NB4 (cell line): ENCODE results near the gene TAS2R9.

Experiments
- DNase-seq: peaks from one replicate; pipeline ENCODE4 v3.0.0; 2010; ENCODE audit warnings: low read depth
- H3K4me3 ChIP-seq: one replicate; pipeline ENCODE4 v1.5.1; 2011; ENCODE audit warnings: mild to moderate bottlenecking, low read depth, low read length, moderate library complexity
- MYC ChIP-seq: IDR thresholded peaks from 2 replicates; pipeline ENCODE4 v1.6.1; 2011; ENCODE audit warnings: low read depth, low read length
- POLR2A ChIP-seq: IDR thresholded peaks from 2 replicates; pipeline ENCODE4 v1.6.1; 2011; ENCODE audit warnings: mild to moderate bottlenecking; ENCODE audit not compliant: insufficient read length; ENCODE audit errors: extremely low read depth
- TF ChIP-seq, protein P1 (sequence below): IDR thresholded peaks from one replicate; pipeline ENCODE4 v1.5.1; 2012; ENCODE audit warnings: low read depth, low read length
- TF ChIP-seq, protein P2 (sequence below): IDR thresholded peaks from 2 replicates; pipeline ENCODE4 v1.6.1; 2011; ENCODE audit warnings: low read depth, low read length

Gene TAS2R9

DNA sequence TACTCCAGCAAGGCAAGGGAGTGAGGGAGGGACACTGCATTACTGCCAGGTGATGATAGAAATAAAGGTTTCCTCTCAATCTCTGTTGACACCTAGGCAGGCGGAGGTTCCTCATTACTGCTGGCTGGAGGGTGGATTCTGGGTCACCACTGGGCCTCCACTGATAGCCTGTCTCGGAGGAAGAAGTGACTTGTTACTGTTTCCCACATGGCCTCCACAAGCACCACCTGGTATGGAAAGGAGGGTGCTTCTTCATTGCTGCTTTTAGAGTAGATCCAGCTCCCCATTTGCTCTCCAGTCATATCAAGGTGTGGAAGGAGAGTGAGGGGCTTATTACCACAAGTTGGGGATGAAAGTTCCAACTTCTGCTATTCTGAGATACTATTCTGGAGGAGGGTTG lies 32.9 kb upstream of the TAS2R9 start:
- TF ChIP-seq POLR2A = no peak
- TF ChIP-seq, protein P1, sequence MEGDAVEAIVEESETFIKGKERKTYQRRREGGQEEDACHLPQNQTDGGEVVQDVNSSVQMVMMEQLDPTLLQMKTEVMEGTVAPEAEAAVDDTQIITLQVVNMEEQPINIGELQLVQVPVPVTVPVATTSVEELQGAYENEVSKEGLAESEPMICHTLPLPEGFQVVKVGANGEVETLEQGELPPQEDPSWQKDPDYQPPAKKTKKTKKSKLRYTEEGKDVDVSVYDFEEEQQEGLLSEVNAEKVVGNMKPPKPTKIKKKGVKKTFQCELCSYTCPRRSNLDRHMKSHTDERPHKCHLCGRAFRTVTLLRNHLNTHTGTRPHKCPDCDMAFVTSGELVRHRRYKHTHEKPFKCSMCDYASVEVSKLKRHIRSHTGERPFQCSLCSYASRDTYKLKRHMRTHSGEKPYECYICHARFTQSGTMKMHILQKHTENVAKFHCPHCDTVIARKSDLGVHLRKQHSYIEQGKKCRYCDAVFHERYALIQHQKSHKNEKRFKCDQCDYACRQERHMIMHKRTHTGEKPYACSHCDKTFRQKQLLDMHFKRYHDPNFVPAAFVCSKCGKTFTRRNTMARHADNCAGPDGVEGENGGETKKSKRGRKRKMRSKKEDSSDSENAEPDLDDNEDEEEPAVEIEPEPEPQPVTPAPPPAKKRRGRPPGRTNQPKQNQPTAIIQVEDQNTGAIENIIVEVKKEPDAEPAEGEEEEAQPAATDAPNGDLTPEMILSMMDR = no peak
- no peak for TF ChIP-seq MYC
- TF ChIP-seq, protein P2, sequence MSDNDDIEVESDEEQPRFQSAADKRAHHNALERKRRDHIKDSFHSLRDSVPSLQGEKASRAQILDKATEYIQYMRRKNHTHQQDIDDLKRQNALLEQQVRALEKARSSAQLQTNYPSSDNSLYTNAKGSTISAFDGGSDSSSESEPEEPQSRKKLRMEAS = no peak
- DNase-seq = no peak
- H3K4me3 ChIP-seq = no peak overlapping the region

DNA sequence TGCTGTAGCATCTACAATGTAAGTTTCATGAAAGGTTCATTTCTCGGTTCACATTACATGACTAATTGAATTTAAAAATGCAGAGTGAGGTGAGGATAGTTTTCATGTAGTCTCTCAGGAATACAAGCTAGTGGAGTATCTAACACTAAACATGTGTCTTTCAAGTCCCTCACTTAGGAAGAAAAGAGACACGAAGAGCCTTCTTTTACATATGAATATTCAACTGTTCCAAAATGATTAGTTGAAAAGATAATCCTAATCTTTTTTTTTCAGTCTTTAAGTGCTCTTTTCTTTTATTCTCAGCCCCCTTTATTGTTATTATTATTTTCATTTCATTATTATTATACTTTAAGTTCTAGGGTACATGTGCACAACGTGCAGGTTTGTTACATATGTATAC lies 28.5 kb upstream of the TAS2R9 start:
- H3K4me3 ChIP-seq = no peak overlapping the region
- TF ChIP-seq, protein P1 = no peak
- TF ChIP-seq MYC (no peak), POLR2A (no peak)
- TF ChIP-seq, protein P2 = no peak
- no peak for DNase-seq

DNA sequence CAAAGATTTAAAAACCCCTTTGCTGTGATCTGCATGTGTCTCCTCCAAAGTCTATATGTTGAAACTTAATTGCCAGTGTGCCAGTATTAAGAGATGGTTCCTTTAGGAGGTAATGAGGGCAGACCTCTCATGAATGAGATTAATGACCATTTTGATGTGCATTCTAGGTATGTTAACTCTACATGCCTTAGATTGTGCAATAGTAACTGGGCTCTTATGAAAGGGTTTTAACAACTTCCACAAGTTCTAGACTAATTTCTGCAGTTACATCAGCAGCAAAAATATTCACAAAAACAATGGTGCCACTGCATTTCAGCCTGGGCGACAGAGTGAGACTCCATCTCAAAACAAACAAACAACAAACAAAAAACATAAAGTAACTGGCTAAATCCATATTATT lies 20.0 kb upstream of the TAS2R9 start:
- DNase-seq = no peak
- H3K4me3 ChIP-seq = no peak overlapping the region
- no peak for TF ChIP-seq POLR2A
- TF ChIP-seq, protein P2 = no peak
- TF ChIP-seq, protein P1 = no peak
- no peak for TF ChIP-seq MYC

DNA sequence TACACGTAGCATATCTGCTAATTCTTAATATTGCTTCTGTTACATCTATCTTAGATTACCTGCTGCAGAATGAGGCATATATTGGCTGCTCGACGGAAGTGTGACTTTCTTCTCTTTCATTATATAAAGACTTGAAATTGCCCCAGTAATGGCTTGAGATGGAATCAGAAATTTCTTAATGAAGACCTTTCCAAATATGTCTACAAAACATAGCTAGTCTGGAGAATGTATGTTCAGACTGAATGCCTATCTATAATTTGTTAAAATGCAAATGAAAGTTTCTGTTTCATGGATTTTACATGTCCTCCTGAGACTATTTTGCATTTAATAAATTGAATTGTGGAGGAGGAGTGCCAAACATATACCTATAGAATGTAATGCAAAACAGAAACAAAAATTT lies 16.3 kb upstream of the TAS2R9 start, which contains the start of gene TAS2R10:
TAS2R10 (minus strand) TSS at position 101 of the 400 bp plus-strand sequence; CDS start at position 12, 89 bp downstream.
- no peak for DNase-seq
- TF ChIP-seq POLR2A (no peak), MYC (no peak)
- TF ChIP-seq, protein P1 = no peak
- TF ChIP-seq, protein P2 = no peak
- H3K4me3 ChIP-seq = no peak within 1 kb of the TSS

DNA sequence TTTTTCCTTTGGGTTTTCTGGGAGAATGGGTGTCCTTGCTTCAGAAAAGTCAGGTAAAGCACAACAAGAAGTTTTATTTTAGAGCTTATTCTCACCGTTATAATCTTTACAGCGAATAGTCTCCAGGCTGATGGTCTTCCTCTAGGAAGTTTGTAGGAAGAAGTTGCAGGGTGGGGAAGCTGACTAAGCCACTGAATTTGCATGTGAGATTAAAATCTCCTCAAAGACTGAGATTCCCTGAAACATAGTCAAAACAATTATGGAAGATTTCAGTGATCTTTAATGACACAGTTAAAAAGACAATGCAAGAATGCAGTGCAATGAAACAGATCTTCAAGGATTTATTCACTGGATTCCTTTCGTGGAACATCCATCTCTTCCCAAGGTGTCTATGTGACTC lies 15.0 kb upstream of the TAS2R9 start:
- no peak for DNase-seq
- no peak for TF ChIP-seq POLR2A
- TF ChIP-seq, protein P1 = no peak
- no peak for TF ChIP-seq MYC
- TF ChIP-seq, protein P2 = no peak
- no peak overlapping the region for H3K4me3 ChIP-seq
